Right ventricle myocardium inferior (tissue), 1 donor: Measurements from ENCODE around the gene SETD3. TPM values are rescaled to one million over a fixed set of nuclear protein-coding genes. Genes with fewer than 3 reads are reported as not detected.

Source experiments
- ATAC-seq: fragments of 200-7000 bp; cut with Tn5 transposase; one replicate; pipeline ENCODE4 v1.9.1; 2020; ENCODE audit warnings: mild to moderate bottlenecking, moderate library complexity
- DNase-seq: peaks from one replicate; pipeline ENCODE4 v3.0.0; 2021; ENCODE audit errors: missing footprints
- intact Hi-C: fragments of 100-400 bp; cut with DNase I; formaldehyde crosslinking; loops from one replicate; pipeline ENCODE4 v1.11.0; 2022
- total RNA-seq: library from RNA; stranded (reverse); fragmentation: NEBNext Ultra II Directional; extraction: Animal tissue kit (Norgen Biotek cat#: 25700); gene quantifications from one replicate; pipeline ENCODE4 v1.2.1, GENCODE V29; 2021
- donor health status: DM: no; HTN: yes; CAD: no; lungs with severe emphysema.

SETD3 gene
- total RNA-seq, 1 donor from 2014 or later, result 97.2 TPM

GRCh38 chr14:99413911-99414310 is 66.7 kb downstream of the SETD3 start:
- intact Hi-C loops, result loop anchor here (10.0 kb wide), 1 partner anchor 89 kb away; no protein-coding TSS in a partner anchor
- ATAC-seq (no peak), DNase-seq (no peak)

GRCh38 chr14:99413172-99413571 is 67.5 kb downstream of the SETD3 start:
- ATAC-seq (no peak), DNase-seq (no peak)
- intact Hi-C loops, result loop anchor here (10.0 kb wide), 1 partner anchor 88 kb away; no protein-coding TSS in a partner anchor

DNA sequence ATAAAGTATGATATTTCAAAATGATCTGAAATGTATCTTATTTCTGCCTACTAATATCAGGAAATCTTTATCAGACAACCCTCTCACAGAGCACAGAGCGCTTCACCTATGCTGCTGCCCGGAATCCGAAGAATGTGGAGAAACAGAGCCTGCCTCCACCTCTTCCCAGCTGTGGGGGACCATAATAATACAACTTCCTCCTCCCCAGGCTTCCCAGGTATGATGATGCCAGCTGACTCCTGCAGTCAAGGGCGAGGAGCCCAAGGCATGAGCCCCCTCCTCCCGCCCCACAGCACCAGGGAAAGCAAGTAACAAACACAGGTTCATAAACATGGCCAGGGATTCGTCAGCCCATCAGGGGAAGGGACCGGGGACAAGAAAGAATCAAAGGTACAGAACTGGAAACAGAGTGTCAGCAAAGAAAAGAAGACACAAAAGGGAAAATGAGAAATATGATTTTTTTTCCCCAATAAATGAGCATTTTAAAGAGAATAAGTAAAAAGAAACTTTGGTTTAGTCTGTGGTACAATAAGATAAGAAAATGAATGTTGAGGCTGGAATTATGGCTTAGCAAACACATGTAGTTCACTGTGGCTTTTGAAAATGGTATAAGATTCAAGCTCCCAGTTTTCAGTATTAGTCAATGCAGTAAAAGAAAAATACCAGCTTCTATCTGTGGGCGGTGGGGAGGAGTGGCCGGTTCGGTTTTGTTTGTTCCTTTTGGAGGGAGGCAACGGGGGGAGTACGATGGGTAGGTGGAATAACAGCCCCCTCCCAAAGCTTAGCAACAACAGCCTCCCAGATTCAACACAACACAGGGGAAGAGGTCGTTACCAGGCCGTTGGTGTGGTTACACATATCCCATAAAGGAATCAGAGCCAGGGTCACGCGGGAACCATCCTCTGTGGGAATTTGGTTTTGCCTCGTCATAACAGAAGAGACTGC is 68.3 kb downstream of the SETD3 start:
- intact Hi-C loops, result loop anchor here (10.0 kb wide), 1 partner anchor 88 kb away; no protein-coding TSS in a partner anchor
- ATAC-seq (no peak), DNase-seq (no peak)

- intact Hi-C loops, result loop anchor here (10.0 kb wide), 1 partner anchor 85 kb away; no protein-coding TSS in a partner anchor
- no peak for DNase-seq
- no peak for ATAC-seq
These were observed 70.6 kb downstream of the SETD3 start for GRCh38 chr14:99410019-99410418.

- ATAC-seq (no peak), DNase-seq (no peak)
- intact Hi-C loops, result no loop called here
These were observed 71.7 kb downstream of the SETD3 start for GRCh38 chr14:99408971-99409289.

DNA sequence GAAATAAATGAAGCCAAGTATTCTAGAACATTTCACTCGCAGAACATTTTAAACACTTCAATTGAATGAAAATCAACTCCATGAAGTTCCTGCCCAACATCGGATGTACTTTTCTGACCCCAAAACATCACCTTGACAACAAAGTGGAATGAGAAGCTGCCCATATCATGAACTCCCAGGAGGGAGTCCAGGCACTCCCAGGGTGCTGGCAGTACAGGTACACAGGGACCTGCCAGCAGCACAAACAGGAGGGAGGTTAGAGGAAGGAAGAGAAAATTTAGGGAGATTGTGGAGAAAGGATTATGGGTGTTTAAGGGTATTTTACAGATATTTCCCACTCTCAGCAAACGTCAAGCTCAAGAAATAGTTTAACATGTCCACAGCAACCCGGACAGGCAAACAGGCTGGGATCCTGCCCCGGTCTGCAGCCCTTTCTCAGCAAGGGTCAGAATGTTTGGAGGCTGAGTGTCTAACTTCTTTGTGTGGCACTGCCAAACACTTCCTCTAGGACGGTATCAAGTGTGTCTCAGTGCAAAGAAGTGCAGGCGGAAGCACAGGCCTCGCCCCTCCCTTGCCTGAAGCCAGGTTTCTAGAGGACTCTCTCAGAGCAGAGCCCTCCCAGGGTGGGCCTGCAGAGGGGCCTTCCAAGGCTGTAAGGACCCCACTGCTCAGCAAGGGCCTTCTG is 72.2 kb downstream of the SETD3 start:
- no peak for DNase-seq
- intact Hi-C loops, result no loop called here
- no peak for ATAC-seq

DNA sequence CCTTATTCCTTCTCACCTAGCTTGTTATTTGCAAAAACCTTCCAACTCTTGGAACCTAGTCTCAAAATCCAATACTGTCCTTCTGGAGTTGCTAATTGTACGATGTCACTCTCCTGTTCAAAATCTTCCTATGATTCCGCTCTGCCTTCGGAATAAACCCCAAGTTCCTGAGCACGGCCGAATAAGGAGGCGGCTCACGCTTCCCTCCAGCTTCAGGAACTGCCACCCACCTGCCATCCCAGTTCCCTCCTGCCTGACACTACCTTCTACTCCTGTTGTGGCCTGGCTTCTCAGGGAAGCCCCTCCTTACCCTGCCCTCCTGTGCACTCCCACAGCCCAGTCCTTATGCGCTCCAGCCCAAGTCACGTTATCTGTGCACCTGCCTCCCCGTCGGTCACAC is 73.2 kb downstream of the SETD3 start:
- intact Hi-C loops, result no loop called here
- DNase-seq (no peak), ATAC-seq (no peak)

DNA sequence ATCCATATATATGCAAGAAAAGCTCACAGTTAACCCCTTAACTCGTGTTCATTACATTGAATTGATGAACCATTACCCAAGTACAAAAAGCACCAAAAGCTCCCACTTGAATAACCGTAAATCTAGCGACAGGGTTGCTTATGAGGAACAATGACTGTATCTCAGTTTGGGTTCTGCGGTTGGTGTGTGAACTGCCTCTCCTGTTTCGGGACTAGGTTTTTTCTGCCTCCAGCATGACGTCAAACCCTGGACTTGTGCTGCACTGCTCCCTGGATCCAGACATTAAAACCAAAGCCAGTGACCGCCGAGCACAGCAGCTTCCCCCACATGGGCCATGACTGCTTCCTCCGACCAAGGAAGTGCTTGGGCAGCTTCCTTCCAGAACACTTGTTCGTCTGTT is 77.7 kb downstream of the SETD3 start:
- ATAC-seq, result no peak
- no peak for DNase-seq
- intact Hi-C loops, result no loop called here

GRCh38 chr14:99402285-99402648 is 78.4 kb downstream of the SETD3 start:
- no peak for ATAC-seq
- no peak for DNase-seq
- intact Hi-C loops, result no loop called here

- no peak for DNase-seq
- no peak for ATAC-seq
- intact Hi-C loops, result no loop called here
These were observed 78.9 kb downstream of the SETD3 start for GRCh38 chr14:99401621-99402284.

GRCh38 chr14:99401211-99401610 is 79.4 kb downstream of the SETD3 start:
- intact Hi-C loops, result no loop called here
- no peak for DNase-seq
- no peak for ATAC-seq

DNA sequence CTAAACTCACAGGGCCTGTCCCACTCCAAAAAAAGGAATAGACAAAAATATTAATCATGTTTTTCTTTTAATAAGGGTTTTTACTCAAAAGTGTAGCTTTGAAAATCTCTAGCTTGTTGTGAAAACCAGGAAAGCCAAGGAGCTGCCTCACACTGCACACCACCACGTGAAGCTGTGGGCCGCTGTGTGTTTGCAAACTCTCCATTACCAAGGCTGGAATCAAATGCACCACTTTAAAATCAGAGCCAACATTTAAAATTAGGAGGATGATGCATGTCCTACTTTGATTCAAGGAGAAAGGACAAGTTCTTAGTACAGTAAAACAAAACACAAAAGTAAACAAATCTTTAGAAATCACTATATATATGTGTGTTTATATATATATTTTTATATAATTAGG is 83.0 kb downstream of the SETD3 start:
- DNase-seq, result no peak
- no peak for ATAC-seq
- intact Hi-C loops, result no loop called here

GRCh38 chr14:99395909-99396530 is 84.6 kb downstream of the SETD3 start:
- intact Hi-C loops, result no loop called here
- ATAC-seq (no peak), DNase-seq (no peak)

DNA sequence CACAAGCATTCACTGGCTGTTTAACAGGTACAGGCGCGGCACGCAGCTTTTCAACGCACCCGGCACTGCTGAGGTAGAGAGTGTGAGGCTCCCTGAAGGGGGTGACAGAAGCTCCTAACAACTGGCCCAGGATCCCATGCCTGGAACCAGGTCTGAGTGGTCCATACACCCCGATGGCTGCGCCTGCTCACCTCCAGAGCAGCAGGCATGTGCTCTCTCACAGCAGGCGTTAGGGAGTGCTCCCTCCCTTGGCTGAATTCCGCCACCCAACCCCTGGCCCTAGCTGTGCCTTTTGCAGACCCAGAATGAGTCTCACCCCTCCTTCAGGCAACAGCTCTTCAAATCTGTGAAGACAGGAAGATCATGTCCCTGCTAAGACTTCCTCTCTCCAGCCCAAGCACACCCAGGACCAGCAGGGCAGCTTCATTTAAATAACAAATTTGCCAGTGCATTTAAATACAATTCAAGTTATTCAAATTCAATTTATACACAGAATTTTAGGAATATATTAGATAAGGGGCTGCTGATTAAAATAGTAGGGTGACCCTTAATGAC is 86.0 kb downstream of the SETD3 start:
- intact Hi-C loops, result no loop called here
- DNase-seq (no peak), ATAC-seq (no peak)

- DNase-seq, result no peak
- intact Hi-C loops, result no loop called here
- ATAC-seq, result no peak
These were observed 87.5 kb downstream of the SETD3 start for GRCh38 chr14:99393059-99393655.

- ATAC-seq, result no peak
- intact Hi-C loops, result no loop called here
- DNase-seq, result no peak
These were observed 89.0 kb downstream of the SETD3 start for GRCh38 chr14:99391671-99392070.

DNA sequence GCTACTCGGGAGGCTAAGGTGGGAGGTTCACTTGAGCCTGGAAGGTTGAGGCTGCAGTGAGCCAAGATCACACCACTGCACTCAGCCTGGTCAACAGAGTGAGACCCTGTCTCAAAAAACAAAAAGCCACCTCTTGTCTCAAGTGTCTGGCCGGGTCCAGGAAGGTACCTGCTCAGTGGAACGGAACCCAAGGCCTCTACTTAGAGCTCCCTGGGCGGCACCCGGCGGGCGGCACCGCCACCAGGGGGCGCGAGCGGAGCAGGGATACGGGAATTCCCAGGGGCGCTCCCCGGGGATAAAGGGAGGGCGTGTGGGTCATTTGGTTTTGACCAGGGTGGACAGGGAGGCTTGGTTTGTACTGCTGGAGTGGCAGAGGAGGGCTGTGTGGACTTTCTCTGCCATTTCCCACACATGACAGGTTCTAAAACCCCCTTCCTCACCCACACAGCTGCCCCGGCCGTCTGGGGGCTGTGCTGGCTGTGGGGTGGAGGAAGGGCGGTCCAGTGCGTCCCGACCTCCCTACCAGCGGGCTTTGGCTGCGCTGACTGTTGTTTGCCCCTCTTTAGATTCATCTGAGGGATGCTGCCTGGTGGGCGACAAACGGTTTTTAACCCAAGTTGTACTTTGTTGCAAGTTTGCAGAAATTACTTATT is 91.4 kb downstream of the SETD3 start:
- intact Hi-C loops, result no loop called here
- no peak for DNase-seq
- ATAC-seq, result no peak

- intact Hi-C loops, result no loop called here
- DNase-seq, result no peak
- no peak for ATAC-seq
These were observed 92.4 kb downstream of the SETD3 start for GRCh38 chr14:99388286-99388685.
